ELF-1 (cell line): ENCODE measurements around the gene CACNB4.
"Not testable (repeated sequence)": the region's sequence is repeated elsewhere in the genome, so short reads cannot be mapped to it uniquely, and the experiment has no call there.

Experiments
- DNase-seq: peaks from one replicate; pipeline ENCODE4 v3.0.0-alpha.2; 2016; ENCODE audit warnings: low read depth, low spot score

CACNB4 gene

DNA sequence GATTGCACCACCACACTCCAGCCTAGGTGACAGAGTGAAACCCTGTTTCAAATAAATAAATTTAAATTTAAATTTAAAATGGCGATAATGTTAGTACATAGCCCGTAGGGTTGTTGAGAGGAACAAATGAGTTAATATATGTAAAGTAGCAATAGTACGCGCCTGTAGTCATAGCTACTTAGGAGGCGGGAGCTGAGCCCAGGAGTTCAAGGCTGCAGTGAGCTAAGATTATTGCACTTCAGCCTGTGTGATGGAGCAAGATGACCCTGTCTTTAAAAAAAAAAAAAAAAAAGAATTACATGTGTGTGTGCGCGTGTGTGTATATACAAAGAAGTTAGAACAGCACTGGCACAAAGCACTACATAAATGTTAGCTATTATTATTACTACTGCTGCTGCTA, 153.2 kb downstream of the CACNB4 start:
- no peak for DNase-seq

DNA sequence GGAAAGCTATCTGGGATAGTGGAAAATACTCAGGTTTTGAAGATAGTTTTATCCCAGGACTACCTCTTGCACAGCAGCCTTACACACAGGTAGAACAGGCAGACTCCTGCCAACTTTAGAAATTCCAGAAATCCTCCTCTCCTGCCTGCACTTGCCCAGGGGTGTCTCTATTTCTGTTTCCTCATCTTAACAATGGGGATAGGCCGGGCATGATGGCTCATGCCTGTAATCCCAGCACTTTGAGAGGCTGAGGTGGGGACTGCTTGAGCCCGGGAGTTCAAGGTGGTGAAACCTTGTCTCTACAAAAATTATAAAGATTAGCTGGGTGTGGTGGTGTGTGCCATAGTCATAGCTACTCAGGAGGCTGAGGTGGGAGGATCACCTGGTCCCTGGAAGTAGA, 153.7 kb downstream of the CACNB4 start:
- no peak for DNase-seq

DNA sequence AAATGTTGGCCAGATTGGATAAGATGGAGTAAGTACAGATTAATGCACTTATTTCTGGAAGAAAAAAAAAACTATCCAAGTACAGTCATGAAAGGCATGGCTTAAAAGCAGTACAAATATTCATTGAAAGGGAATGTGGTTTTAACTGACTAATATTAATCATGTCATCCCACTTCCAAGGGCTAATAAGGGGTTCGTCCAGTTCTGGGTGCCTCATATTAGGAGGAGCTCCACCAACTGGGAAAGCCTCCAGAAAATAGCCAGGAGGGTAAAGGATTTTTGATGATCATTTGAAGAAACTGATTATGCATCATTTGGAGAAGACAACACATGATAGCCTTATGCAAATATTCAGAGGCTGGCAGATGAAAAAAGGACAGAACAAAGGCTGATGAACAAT, 155.4 kb downstream of the CACNB4 start:
- no peak for DNase-seq

DNA sequence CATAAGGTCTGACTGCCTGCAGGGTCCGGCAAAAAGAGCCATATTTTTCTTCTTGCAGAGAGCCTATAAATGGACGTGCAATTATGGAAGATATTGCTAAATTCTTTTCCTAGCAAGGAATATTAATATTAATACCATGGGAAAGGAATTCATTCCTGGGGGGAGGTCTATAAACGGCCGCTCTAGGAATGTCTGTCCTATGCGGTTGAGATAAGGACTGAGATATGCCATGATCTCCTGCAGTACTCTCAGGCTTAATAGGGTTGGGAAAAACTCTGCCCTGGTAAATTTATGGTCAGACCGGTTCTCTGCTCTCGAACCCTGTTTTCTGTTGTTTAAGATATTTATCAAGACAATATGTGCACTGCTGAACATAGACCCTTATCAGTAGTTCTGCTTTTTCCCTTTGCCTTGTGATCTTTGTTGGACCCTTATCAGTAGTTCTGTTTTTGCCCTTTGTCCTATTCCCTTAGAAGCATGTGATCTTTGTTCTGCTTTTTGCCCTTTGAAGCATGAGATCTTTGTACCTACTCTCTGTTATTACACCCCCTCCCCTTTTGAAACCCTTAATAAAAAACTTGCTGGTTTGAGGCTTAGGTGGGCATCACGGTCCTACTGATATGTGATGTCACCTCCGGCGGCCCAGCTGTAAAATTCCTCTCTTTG, 156.2 kb downstream of the CACNB4 start:
- not testable (repeated sequence) for DNase-seq

DNA sequence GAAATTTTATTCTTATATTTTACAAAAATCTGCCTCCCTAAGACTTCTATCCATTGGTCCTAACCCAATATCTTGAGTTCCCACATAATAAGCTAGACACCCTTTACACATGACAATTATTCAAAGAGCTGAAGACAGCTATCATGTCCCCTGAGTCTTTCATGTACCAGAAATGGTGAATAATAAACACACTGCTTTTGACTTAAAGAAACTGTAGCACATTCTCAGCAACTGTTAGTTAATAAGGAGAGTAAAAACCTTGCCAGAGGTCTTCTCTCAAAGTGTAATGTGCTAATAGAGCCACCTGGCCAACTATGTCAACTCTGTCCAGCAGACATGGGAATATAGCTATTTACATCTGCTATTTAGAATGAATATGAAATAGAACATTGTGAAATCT, 160.9 kb downstream of the CACNB4 start:
- DNase-seq: no peak

DNA sequence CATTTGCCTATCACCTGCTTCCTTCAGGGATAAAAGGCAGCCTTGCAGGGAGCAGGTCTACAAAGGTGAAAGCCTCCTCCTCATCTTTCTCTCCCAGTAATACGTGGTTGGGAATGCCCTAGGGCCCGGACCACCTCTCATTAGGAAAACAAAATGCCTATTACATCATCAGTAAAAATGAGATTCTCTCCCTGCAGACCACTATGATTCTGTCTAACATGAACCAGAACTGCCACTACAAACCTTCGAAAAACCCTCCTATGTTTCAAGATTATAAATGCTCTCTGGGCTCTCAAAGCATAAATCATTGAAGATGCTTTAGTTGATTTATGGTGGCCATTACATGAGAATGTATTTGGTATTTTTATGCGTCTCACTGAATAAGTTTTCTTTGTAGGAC, 162.2 kb downstream of the CACNB4 start:
- no peak for DNase-seq

DNA sequence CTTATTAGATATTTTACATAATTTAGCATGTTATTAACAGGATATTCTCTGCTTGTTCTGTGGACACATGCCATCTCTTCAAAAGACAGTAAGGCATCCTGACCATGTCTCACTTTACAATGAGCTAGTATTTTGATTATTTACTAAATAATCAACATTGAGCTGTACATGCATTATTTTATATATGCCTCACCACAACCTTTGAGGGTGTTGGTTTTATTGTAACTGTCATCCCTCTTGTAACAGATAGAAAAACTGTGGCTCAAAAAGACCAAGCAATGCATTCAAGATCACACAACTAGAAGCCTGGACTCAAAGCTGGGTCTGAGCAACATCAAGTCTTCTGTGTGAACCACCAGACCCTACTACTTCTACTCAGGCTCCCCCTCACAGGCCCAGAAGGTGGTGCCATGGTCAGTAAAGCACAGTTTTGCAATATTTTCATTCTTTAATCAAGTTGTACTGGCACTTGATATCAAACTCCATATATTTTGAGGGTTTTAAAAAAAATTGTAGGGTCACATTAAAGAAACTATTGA, 165.5 kb downstream of the CACNB4 start:
- DNase-seq: no peak

DNA sequence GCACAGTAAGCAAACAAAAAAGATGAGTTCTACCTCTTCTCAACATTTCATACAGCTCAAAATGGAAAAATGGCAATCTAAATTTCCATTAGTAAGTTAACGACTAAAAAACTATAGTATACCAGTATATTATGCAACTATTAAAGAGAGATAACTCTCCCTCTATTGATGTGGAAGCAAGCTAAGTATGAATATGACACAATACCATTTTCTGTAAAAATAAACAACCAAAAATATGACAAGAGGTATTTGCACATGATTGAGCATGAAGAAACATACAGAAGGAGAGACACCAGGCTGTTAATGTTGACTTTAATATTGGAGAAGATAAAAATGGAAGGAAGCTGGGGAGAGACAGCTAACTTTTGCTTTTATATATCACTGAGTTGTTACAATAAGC, 167.1 kb downstream of the CACNB4 start:
- no peak for DNase-seq

DNA sequence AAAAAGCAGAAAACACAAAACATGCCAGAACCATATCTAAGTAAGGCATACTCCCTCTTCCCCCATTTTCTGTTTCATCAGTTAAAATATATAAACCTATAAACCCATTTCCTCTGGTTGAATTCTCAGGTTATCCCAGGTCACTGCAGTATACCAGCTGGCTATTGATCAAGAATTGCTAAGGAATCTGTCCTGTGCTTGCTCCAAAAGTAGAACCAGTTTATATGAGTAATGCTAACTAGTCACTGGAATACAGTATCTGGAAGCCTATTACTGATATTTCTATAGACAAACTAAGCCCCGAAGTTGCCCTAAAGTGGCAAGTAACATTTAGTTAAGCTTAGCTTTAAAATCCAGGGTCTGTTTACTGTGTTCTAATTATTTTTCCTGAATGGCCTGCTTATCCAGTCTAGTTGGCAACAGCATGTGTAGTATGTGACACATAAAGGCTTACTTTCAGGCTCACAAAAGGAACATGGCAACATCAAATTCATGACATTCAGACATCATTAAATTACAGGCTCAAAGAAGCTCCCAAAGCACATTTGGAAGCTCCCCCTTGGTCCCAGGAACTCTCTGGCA, 167.7 kb downstream of the CACNB4 start:
- no peak for DNase-seq

DNA sequence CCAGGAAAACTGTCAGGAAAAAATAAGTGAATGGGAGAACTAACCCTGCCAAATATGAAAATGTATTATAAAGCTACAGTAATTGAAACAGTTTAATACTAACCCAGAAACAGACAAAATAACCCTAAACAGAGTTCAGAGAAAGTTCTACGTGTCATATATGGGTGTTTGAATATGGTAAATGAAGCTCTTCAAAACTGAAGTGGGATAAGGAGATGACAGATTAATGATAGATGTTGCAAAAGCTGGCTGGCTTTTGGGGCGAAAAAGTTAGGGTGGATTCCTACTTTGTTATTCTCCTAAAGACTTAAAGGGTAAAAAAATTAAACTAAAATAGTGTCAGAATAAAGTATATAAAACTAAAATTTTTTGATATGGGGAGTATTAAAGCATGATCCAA, 168.8 kb downstream of the CACNB4 start:
- DNase-seq: no peak

DNA sequence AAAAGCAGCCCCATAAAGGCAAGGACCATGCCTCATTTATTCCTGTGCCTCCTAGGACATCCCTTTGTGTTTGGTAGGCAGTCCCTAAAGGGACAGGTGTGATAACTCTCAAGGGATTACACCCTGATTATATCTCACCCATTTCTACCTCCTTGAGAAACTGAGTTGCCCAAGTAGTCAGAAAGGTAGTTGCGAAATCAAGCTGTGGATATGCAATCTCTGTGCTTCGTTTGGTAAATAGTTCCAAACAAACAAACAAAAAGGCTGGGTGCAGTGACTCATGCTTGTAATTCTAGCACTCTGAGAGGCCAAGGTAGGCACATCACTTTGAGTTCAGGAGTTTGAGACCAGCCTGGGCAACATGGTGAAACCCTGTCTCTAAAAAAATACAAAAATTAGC, 170.5 kb downstream of the CACNB4 start:
- DNase-seq: no peak

DNA sequence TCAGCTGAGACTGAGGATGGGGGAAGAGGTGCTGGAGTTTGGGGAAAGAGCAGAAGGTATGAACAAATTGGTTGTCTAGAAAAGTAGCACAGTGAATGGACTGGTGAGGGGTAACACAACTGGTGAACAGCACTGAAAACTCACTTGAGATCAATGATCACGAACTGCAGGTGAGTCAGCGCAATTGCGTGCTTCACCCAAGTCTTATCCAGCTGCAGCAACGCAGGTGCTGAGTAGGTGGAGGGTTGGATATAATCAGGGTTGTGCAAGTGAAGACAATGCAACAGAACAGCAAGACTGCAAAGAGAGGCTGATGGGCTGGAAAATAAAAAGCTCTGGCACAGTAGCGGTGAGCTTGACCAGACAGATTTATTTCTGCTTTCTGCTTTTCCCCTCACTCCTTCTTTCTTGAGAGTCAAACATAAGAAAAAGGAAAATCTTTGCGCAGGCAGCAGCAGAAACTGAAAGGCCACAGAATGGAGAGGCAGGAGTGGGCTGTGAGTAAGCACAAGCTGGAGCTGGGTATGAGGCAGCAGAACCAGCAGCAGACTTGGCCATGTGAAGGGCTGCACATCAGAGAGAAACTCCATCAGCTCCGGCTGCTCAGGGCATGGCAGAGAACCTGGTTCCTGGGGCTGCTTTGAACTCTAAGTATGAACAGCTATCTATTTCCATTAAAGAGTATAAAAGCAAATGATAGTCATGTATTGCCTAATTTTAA, 171.2 kb downstream of the CACNB4 start:
- no peak for DNase-seq

DNA sequence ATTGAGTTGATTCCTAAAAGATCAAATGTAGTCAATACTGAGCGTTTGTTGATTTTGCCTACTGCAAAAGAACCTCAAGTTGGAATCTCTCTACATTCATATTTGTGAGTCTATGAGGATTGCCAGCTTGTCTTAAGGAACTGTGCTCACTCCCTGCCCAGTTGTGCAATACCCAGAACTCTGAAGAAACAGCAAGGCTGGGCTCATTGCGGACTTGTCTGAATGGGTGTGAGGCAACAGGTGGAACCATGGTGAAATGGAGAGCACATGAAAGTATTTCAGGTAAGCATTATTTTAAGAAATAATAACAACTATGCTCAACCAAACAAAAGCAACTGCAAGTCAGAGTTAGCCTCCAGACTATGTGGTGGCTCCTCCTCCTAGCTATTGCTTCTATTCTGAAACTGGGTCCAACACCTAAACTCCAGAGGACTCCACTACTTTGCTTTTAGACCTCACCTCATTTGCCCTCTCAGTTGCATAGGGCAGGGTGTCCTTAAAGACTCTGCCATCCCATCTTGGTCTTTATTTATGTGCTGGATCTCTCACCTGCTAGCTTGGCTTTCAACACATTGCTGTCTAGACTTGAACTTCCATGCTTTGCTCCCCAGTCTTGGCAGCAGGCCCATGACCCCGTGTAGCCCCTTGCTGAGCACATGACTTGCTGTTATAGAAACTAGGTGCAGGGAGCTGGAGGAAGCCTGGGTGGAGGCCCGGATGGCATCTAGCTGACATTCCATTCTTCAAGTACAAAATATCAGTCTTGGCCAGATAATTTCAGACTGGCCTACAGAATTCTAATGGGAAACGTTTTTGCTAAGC, 175.8 kb downstream of the CACNB4 start:
- no peak for DNase-seq

DNA sequence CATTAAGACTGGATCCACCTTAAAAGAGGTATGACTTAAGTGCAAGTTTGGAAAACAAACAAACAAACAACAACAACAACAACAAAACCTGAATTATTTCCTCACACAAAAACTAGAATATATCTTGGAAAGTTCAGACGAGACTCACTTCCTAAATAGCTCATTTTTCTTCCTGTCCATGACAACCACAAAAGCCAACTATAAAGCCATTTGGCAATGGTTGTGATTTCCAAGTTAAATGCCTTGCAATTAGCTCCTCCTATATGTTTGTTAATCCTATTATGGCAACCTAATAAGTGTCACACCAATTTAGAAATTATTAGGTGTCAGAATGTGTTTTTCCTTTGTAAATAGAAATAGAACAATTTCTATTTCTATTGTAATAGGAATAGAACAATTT, 179.1 kb downstream of the CACNB4 start:
- no peak for DNase-seq

DNA sequence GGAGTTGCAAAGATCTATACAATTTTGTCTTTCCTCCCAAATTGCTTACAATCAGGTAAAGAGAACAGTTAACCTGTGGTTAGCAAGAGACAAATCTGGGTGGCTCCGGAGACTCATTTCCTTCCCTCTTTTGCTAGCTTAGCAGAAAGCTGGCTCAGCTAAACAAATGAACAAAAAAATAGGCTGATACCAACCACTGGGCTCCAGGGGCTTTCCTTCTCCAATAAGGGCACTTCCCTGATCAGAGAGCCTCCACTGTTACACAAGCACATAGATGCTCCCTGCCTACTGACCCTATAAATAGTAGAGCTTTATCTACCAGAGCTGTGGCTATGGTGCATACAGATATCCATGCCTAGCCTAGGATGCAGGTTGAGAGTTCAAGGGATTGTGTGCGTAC, 180.5 kb downstream of the CACNB4 start:
- no peak for DNase-seq

DNA sequence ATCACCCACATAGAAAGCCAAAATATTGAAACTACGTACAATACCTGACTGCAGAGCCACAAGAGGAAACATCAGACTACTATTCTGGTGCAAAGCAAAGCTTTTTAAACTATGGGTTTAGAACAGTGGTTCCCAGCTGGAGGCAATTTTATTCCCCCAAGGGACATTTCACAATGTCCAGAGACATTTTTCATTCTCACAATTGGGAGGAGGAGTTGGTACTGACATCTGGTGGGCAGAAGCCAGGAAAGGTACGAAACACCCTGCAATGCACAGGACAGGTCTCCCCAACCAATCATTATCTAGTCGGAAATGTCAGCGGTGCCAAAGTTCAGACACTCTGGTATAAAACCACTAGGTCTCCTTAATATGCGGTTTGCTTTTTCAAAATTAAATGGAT, 182.2 kb downstream of the CACNB4 start:
- no peak for DNase-seq

DNA sequence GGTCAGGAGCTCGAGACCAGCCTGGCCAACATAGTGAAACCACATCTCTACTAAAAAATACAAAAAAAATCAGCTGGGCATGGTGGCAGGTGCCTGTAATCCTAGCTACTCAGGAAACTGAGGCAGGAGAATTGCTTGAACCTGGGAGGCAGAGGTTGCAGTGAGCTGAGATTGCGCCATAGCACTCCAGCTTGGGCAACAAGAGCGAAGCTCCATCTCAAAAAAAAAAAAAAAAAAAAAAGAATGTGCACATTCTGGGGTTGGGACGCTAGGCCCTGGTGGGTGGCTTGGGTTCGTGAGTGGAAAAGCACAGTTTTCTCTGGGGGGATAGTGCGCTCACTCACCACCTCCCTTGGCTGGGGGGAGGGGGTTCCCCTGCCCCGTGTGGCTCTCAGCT, 183.2 kb downstream of the CACNB4 start:
- DNase-seq: not testable (repeated sequence)

DNA sequence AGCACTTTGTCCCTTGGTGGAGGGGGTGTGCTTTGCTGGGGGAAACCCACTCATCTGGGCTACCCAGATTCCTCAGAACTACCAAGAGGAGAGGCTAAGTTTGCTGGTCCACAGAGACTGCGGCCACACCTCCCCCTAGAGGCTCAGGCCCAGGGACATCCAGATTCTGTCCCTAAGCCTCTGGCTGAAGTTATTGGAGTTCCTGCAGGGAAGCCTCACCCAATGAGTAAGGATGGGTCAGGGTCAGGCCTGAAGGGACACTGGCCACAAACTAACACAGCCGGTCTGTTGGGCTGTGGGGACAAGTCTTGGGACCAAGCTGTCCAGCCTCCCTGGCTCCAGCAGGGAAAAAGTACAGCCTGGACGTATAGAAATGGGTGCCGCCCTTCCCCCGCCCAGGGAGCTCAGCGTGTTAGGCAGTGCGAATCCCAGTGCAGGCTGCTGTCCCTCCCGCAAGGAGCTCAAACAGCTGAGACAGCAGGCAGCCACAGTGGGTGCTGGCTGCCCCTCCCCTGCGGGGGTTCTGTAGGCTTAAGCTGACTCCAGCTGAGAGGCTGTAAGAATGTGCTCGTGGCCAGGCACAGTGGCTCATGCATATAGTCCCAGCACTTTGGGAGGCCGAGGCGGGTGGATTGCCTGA, 183.7 kb downstream of the CACNB4 start:
- DNase-seq: peak; percentile 15

DNA sequence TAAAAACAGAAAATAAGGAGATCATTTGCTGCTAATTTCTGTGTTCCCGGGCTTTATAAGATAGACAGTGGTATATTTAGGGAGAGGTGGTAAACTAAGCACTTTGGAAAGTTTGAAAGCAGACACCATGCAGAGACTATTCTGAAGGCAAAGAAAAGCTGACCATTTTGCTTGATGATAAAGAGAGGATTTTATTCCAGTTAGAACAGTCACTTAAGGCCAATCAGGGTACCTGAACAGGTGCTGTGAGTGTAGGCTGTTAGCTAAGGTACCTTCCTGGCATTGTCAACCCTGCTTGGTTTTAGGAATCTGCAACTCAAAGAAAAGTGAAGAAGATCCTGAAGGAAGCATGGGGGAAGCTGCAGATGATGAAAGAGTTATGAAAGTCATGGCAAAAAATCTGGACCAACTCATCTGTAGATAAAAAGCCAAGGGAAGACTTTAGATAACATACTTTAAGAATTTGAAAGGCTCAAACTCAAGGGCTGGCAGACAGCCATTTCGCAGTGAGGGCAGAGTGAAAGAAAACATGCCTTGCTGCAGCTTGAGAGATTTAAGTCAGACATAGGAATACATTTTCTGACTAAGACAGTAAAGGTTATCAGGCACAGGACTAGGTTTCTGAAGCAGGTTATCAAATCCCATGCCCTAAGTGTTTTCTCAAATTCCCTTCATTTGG, 190.5 kb downstream of the CACNB4 start:
- DNase-seq: no peak

DNA sequence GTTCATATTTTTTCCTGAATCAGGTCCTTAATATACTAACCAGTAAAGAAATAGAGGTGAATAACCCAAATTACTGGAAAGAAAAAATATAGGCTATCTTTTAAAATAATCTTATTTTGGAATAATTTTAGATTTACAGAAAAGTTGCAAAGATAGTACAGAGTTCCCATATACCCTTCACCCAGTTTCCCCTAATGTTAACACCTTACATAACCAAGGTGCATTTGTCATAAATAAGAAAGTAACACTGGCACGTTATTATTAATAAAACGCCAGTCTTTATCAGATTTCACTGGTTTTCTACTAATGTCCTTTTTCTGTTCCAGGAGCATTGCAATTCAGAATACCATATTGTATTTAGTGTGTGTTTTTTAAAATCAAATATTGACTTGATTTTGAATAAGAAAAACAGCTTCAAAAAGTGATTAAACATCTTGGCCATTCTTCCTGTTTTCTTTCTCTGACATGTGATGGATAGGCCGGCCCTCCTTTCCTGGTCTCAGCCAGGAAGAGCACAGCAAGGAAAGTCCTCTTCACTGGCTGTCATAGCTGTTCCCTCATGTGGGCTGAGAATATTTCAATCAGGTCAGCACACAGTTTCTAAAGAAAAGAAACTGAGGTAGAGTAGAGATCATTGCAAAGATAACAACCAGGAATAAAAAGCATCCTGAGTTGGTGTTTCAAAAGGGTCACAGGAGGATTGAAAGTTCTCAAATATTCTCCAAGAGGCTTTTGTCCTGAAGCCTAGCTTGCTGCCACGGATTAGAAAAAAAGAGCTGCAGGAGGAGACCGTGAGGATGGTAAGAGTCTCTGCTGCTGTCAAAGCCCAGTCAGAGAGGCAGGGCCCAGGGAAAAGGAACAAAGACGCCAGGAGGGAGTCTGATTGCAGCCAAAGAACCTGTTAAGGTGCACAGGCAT, 191.3 kb downstream of the CACNB4 start:
- DNase-seq: no peak
